ENCODE data around the gene RHAG. TPM values are rescaled to one million over a fixed set of nuclear protein-coding genes. Genes with fewer than 3 reads are reported as not detected.

The RHAG gene
- total RNA-seq, 2 experiments from 2014 or later: not detected

Other genes with a start within 250 kb of the RHAG start
- gene MMUT, start 173.6 kb downstream of the RHAG start, total RNA-seq: 10 to 100 TPM; 16.9 to 18.1 TPM
- 10 to 100 TPM; 20.5 to 21.4 TPM for gene CENPQ, start 173.5 kb downstream of the RHAG start, total RNA-seq
- gene GLYATL3, start 136.9 kb downstream of the RHAG start, total RNA-seq: not detected
- gene C6orf141, start 86.2 kb downstream of the RHAG start, total RNA-seq: 1 to 10 TPM in 1 of 2 experiments, under 1 TPM in 1; 0.86 to 1.0 TPM
- gene CRISP2, start 76.7 kb upstream of the RHAG start, total RNA-seq: not detected
- gene CRISP3, start 107.5 kb upstream of the RHAG start, total RNA-seq: not detected
- not detected for gene PGK2, start 150.4 kb upstream of the RHAG start, total RNA-seq
- not detected for gene CRISP1, start 229.7 kb upstream of the RHAG start, total RNA-seq

Measured in activated CD4-positive, alpha-beta memory T cell treated with anti-CD3 and anti-CD28 coated beads for 36 hours (primary cell).